Measurements from ENCODE around the gene GTF3A.

GTF3A gene

DNA sequence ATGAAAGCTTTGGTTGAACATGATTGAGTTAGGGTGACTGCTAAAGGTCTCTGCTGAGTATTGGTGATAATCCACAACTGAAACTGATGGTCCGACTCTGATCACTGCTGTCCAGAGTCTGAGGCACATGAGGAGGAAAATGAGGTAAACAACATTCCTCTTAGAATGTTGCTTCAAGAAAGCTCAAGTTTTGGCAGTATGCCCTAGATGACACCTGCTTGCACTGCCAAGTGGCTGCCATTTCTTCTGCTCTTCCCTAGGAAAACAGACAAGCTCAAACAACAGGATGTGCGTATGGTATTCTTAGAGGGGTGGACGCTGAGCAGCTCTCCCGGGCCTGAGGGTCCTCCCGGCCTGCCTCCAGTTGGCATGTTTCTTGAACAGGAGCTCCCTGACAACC, 41.2 kb downstream of the GTF3A start:
- Histone ChIP-seq H3K4me3 (replicated peaks; ENCODE audit: low read depth, low read length) (no peak overlapping the region), H3K36me3 (ENCODE audit: control insufficient read depth, insufficient read depth, low read length) (no peaks in the 10 kb centered on the region), H3K27me3 (replicated peaks; ENCODE audit: control insufficient read depth, insufficient read depth, low read length) (no peaks in the 10 kb centered on the region)
- TF ChIP-seq, protein P1, sequence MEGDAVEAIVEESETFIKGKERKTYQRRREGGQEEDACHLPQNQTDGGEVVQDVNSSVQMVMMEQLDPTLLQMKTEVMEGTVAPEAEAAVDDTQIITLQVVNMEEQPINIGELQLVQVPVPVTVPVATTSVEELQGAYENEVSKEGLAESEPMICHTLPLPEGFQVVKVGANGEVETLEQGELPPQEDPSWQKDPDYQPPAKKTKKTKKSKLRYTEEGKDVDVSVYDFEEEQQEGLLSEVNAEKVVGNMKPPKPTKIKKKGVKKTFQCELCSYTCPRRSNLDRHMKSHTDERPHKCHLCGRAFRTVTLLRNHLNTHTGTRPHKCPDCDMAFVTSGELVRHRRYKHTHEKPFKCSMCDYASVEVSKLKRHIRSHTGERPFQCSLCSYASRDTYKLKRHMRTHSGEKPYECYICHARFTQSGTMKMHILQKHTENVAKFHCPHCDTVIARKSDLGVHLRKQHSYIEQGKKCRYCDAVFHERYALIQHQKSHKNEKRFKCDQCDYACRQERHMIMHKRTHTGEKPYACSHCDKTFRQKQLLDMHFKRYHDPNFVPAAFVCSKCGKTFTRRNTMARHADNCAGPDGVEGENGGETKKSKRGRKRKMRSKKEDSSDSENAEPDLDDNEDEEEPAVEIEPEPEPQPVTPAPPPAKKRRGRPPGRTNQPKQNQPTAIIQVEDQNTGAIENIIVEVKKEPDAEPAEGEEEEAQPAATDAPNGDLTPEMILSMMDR (IDR thresholded peaks at IDR 0.05; ENCODE audit: insufficient read depth, low read length, poor library complexity, severe bottlenecking), result no peak
- DNase-seq (ENCODE audit: extremely low read depth, insufficient read length), result no peak

DNA sequence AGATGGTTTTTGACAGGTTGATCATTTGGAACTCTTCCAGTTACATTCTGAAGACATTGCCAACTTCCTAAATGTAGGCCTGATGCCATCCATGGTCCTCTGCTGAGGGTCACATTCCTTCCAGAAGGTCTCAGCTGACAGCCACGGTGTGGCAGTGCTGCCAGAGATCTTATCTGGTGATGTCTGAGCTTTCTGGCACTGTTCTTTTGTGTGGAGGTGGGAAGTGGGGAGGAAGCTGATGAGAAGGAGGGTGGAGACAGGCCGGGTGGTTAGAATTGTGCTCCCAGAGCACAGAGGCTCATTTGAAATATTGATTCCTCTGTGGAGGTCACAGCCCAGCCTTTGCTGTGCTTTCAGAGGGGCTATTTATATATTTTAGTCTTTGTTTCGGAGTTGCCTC, 42.1 kb downstream of the GTF3A start:
- DNase-seq (ENCODE audit: extremely low read depth, insufficient read length), result no peak
- no peak overlapping the region for H3K4me3 ChIP-seq (replicated peaks; ENCODE audit: low read depth, low read length)
- H3K36me3 ChIP-seq (ENCODE audit: control insufficient read depth, insufficient read depth, low read length), result no peaks in the 10 kb centered on the region
- TF ChIP-seq, protein P1 (IDR thresholded peaks at IDR 0.05; ENCODE audit: insufficient read depth, low read length, poor library complexity, severe bottlenecking), result no peak
- no peaks in the 10 kb centered on the region for H3K27me3 ChIP-seq (replicated peaks; ENCODE audit: control insufficient read depth, insufficient read depth, low read length)

DNA sequence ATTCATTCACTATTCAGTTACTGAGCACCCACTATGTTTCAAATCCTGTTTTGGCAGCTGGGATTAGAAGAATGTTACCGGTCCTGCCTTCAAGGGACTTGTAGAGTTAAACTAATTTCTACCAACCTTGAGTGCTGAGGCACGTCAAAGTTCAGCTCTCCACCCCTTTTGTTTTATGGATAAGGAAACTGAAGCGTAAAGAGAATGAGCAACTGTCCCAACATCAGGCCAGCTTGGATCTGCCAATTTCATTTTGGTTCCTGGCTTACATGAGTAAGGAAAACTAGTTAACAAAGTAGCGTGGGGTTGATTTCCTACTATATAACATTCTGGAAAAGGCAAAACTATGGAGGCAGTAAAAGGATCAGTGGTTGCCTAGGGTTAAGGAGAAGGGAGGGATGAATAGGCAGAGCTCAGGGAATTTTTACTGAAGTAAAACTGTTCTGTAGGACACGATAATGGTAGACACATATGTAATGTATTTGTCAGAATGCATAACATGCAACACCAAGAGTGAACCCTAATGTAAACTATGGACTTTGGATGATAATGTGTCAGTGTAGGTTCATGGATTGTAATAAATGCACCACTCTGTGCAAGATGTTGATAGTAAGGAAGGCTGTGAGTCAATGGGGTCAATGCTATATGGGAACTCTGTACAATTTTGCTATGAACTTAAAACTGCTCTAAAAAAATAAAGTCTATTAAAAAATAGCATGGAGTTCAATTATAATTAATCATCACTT, 45.8 kb downstream of the GTF3A start:
- H3K27me3 ChIP-seq (replicated peaks; ENCODE audit: control insufficient read depth, insufficient read depth, low read length), result no peaks in the 10 kb centered on the region

DNA sequence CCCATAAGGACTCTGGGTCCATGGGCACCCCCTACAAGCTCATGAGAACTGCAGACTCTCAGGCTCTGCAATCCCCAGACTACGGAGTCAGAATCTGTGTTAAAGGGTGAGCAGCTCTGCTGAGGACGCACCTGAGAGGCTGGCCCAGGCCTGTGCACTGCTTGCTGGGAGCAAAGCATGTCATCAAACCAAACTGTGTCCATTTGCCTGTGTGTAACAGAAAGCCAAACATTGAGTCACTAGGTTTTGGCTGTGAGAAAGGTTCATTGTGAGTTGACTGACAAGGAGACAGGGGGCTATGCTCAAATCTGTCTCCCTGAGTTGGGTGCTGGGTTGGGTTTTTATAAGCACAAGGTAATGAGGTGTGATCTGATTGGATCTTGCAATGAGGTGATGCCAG, 48.0 kb downstream of the GTF3A start:
- Histone ChIP-seq H3K36me3 (ENCODE audit: control insufficient read depth, insufficient read depth, low read length) (no peaks in the 10 kb centered on the region), H3K4me3 (replicated peaks; ENCODE audit: low read depth, low read length) (no peak overlapping the region), H3K27me3 (replicated peaks; ENCODE audit: control insufficient read depth, insufficient read depth, low read length) (no peaks in the 10 kb centered on the region)
- no peak for DNase-seq (ENCODE audit: extremely low read depth, insufficient read length)
- TF ChIP-seq, protein P1 (IDR thresholded peaks at IDR 0.05; ENCODE audit: insufficient read depth, low read length, poor library complexity, severe bottlenecking), result no peak

More for the DNA sequence above, 45.8 kb downstream of the GTF3A start:
- TF ChIP-seq, protein P1 (IDR thresholded peaks at IDR 0.05; ENCODE audit: insufficient read depth, low read length, poor library complexity, severe bottlenecking), result no peak
- Histone ChIP-seq H3K36me3 (ENCODE audit: control insufficient read depth, insufficient read depth, low read length) (no peaks in the 10 kb centered on the region), H3K4me3 (replicated peaks; ENCODE audit: low read depth, low read length) (no peak overlapping the region)
- DNase-seq (ENCODE audit: extremely low read depth, insufficient read length), result no peak

DNA sequence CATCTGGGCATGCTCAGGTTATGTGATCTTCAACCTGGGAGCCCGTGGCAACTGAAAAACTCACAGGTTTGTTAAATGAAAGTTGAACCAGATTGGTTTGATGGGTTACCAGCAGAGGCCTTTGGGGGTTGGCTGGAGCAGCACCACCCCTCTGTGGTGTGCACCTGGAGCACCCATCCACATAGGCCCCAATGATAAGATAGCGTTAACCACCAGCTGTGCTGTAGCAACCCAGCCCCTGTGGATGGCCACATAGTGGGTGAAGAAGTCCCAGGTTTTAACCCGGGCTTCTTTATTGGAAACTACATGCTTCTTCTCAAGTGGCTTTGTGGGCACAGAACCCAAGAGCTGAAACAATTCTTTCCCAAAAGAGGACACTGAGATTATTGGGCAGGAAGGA, 48.5 kb downstream of the GTF3A start:
- Histone ChIP-seq H3K36me3 (ENCODE audit: control insufficient read depth, insufficient read depth, low read length) (no peaks in the 10 kb centered on the region), H3K4me3 (replicated peaks; ENCODE audit: low read depth, low read length) (no peak overlapping the region), H3K27me3 (replicated peaks; ENCODE audit: control insufficient read depth, insufficient read depth, low read length) (no peaks in the 10 kb centered on the region)
- TF ChIP-seq, protein P1 (IDR thresholded peaks at IDR 0.05; ENCODE audit: insufficient read depth, low read length, poor library complexity, severe bottlenecking), result no peak
- no peak for DNase-seq (ENCODE audit: extremely low read depth, insufficient read length)

Measured in GM06990 (cell line).